GM12878 (cell line): ENCODE results near the gene CTIF. TPM values are rescaled to one million over a fixed set of nuclear protein-coding genes. Genes with fewer than 3 reads are reported as not detected.

Source experiments
- ATAC-seq: fragments of 200-7000 bp; cut with Tn5 transposase; 3 replicates; pipeline ENCODE4 v1.9.1; 2020; ENCODE audit warnings: mild to moderate bottlenecking, moderate library complexity
- BruUV-seq: library from RNA; stranded (reverse); fragments of 400-500 nt; replicated peaks from 2 replicates; lab custom pipeline; 2021; lab: Mats Ljungman, UMichigan
- CTCF ChIA-PET: fragments of 300-600 bp; sonication (Branson Sonifier 250); formaldehyde crosslinking; extraction: SDS; loops from one replicate; lab custom pipeline; 2021; ENCODE audit warnings: inconsistent platforms; lab: Yijun Ruan, JAX
- POLR2A ChIA-PET: fragments of 350-600 bp; formaldehyde crosslinking; extraction: SDS; loops from one replicate; lab custom pipeline; 2021; ENCODE audit warnings: inconsistent platforms; lab: Charles Lee
- RAD21 ChIA-PET: fragments of 300-600 bp; sonication (Branson Sonifier 250); formaldehyde crosslinking; loops from one replicate; lab custom pipeline; 2023; ENCODE audit warnings: antibody characterized with exemption; ENCODE audit not compliant: unreplicated experiment; lab: Charles Lee
- SMC1A ChIA-PET: fragments of 300-600 bp; sonication (Branson Sonifier 250); formaldehyde crosslinking; loops from one replicate; lab custom pipeline; 2023; ENCODE audit not compliant: unreplicated experiment, uncharacterized antibody; lab: Charles Lee
- DNase-seq: peaks from one replicate; pipeline ENCODE4 v3.0.0-alpha.2; 2011; ENCODE audit warnings: low read depth, low spot score
- FAIRE-seq: peaks from 3 replicates; lab custom pipeline; 2011; peaks lifted over from hg19 to GRCh38; lab: Jason Lieb, UNC
- H2AFZ ChIP-seq: 2 replicates; pipeline ENCODE4 v1.6.0; 2011; ENCODE audit warnings: low read depth, low read length, control low read depth; ENCODE audit not compliant: control insufficient read depth
- H3K27ac ChIP-seq: 2 replicates; pipeline ENCODE4 v1.5.1; 2011; ENCODE audit warnings: control low read depth; ENCODE audit not compliant: control insufficient read depth, insufficient read depth
- H3K27me3 ChIP-seq, 2 experiments: replicated peaks in 1 of 2; 2 replicates each; pipeline versions ENCODE4 v1.6.0 to v1.6.1; 2011; ENCODE audit warnings: low read length in 1 of 2; ENCODE audit not compliant: control insufficient read depth in 2 of 2, insufficient read depth in 2 of 2
- H3K36me3 ChIP-seq, 2 experiments: 2 replicates each; pipeline ENCODE4 v1.5.1; 2011; ENCODE audit warnings: low read length in 1 of 2; ENCODE audit not compliant: control insufficient read depth in 2 of 2, insufficient read depth in 2 of 2
- H3K4me1 ChIP-seq: 2 replicates; pipeline ENCODE4 v1.6.1; 2011; ENCODE audit warnings: mild to moderate bottlenecking, low read length, moderate library complexity, mixed read lengths; ENCODE audit not compliant: control insufficient read depth, insufficient read depth
- H3K4me2 ChIP-seq: 2 replicates; pipeline ENCODE4 v1.6.0; 2011; ENCODE audit warnings: control low read depth; ENCODE audit not compliant: control insufficient read depth, insufficient read depth
- H3K4me3 ChIP-seq: fragments of 200-600 bp; sonication (generic); 2 replicates; pipeline ENCODE4 v1.5.1; 2016
- H3K79me2 ChIP-seq: 2 replicates; pipeline ENCODE4 v1.6.0; 2011; ENCODE audit warnings: low read length; ENCODE audit not compliant: control insufficient read depth, insufficient read depth
- H3K9ac ChIP-seq: 2 replicates; pipeline ENCODE4 v1.8.0; 2011; ENCODE audit warnings: low read length, control low read depth, mixed read lengths; ENCODE audit not compliant: control insufficient read depth, insufficient read depth
- H3K9me3 ChIP-seq: replicated peaks from 3 replicates; pipeline ENCODE4 v1.5.1; 2011; ENCODE audit warnings: mild to moderate bottlenecking, low read length; ENCODE audit not compliant: control insufficient read depth, insufficient read depth
- H4K20me1 ChIP-seq: 2 replicates; pipeline ENCODE4 v1.6.0; 2011; ENCODE audit not compliant: control insufficient read depth, insufficient read depth
- E4F1 ChIP-seq: fragments of 450-650 bp; IDR thresholded peaks from 2 replicates; pipeline ENCODE4 v1.6.1; 2018; ENCODE audit warnings: borderline replicate concordance, mild to moderate bottlenecking; ENCODE audit not compliant: partially characterized antibody
- JUND ChIP-seq: IDR thresholded peaks from 2 replicates; pipeline ENCODE4 v1.6.1; 2012; ENCODE audit warnings: low read depth, mild to moderate bottlenecking, low read length, improper control_type of control experiment, moderate library complexity
- TAF1 ChIP-seq: IDR thresholded peaks from 2 replicates; pipeline ENCODE4 v1.6.1; 2011; ENCODE audit warnings: mild to moderate bottlenecking, low read depth, low read length, borderline replicate concordance
- TBL1XR1 ChIP-seq: IDR thresholded peaks from 2 replicates; pipeline ENCODE4 v1.6.1; 2012; ENCODE audit warnings: low read depth, low read length, improper control_type of control experiment
- USF2 ChIP-seq: IDR thresholded peaks from 2 replicates; pipeline ENCODE4 v1.6.1; 2011; ENCODE audit warnings: low read depth, low read length, improper control_type of control experiment, borderline replicate concordance
- WGBS: methylation state at CpG from one replicate; pipeline ENCODE4 v1.1.6; 2016; ENCODE audit warnings: low lambda C conversion rate; ENCODE audit not compliant: insufficient replicate concordance, insufficient coverage; ENCODE audit errors: missing lambda C conversion rate; 5-methylcytosine and 5-hydroxymethylcytosine counted together
- in situ Hi-C: fragments of 300-500 bp; cut with MboI; formaldehyde crosslinking; loops from 9 replicates; pipeline ENCODE4 v1.14.3; 2018; ENCODE audit warnings: mixed read lengths
- intact Hi-C: fragments of 100-400 bp; cut with micrococcal nuclease; formaldehyde crosslinking; loops from one replicate; pipeline ENCODE4 v1.14.2; 2022; ENCODE audit not compliant: unreplicated experiment
- polyA plus RNA-seq, 11 experiments: library from polyadenylated mRNA; depleted of rRNA in 4 of 11; unstranded in 6 of 11; stranded (reverse) in 5 of 11; fragments of >200 nt; fragmentation: Nextera tagmentation in 4 of 11; fragmentation: Illumina TruSeq in 1 of 11; extraction: Ambion mirVana in 4 of 11; extraction: Trizol in 1 of 11; gene quantifications; 1 replicate in 1 of 11; 2 replicates in 10 of 11; pipeline versions ENCODE4 v1.2.1 to v1.2.3, GENCODE V29; 2011 to 2016; ENCODE audit warnings: inconsistent platforms in 2 of 11, missing spikeins in 2 of 11, low read depth in 1 of 11
- total RNA-seq, 4 experiments: library from RNA; depleted of rRNA in 3 of 4; stranded (reverse); fragments of >200 nt in 3 of 4; fragmentation: Illumina TruSeq in 1 of 4; extraction: Trizol in 1 of 4; gene quantifications; 2 replicates each; pipeline versions ENCODE4 v1.2.1 to v1.2.3, GENCODE V29; 2013 to 2021

Gene CTIF
- total and polyA plus RNA-seq, 10 of the 15 experiments (the other 5 are each of a cell fraction or from before 2014, with no cell fraction given), result 0.06 to 11.6 (median 2.5) TPM

GRCh38 chr18:48514786-48515185 lies 24.0 kb upstream of the CTIF start:
- FAIRE-seq (no peak), ATAC-seq (no peak), DNase-seq (no peak)
- Histone ChIP-seq H4K20me1 (no peaks in the 10 kb centered on the region), H2AFZ (no peak overlapping the region), H3K4me1 (no peaks in the 10 kb centered on the region), H3K4me3 (no peak overlapping the region), H3K4me2 (no peak overlapping the region), H3K27ac (no peak overlapping the region), H3K9me3 (no peaks in the 10 kb centered on the region), H3K36me3 (no peaks in the 10 kb centered on the region), H3K9ac (no peak overlapping the region), H3K27me3 (peaks cover 0 to 2% of the 10 kb centered on the region in 2 experiments), H3K79me2 (no peaks in the 10 kb centered on the region)
- intact Hi-C loops (no loop called here), in situ Hi-C loops (no loop called here)
- ChIA-PET RAD21 (no interaction called here), SMC1A (no interaction called here), CTCF (no interaction called here), POLR2A (no interaction called here)
- WGBS, result 59% methylated on average over 11 of the region's 11 CpGs
- TF ChIP-seq JUND, result no peak
- no peak for TF ChIP-seq TBL1XR1
- BruUV-seq, result no TSS peak

- no peak overlapping the region for H2AFZ ChIP-seq
- H3K27me3 ChIP-seq, result peaks cover 0 to 2% of the 10 kb centered on the region in 2 experiments
- no peaks in the 10 kb centered on the region for H3K4me1 ChIP-seq
- DNase-seq (no peak), ATAC-seq (no peak), FAIRE-seq (no peak)
- RAD21 ChIA-PET, result no interaction called here
- H3K79me2 ChIP-seq, result no peaks in the 10 kb centered on the region
- no TSS peak for BruUV-seq
- no peaks in the 10 kb centered on the region for H3K9me3 ChIP-seq
- SMC1A ChIA-PET, result no interaction called here
- H4K20me1 ChIP-seq, result no peaks in the 10 kb centered on the region
- no peak overlapping the region for H3K4me2 ChIP-seq
- in situ Hi-C loops, result no loop called here
- no peak overlapping the region for H3K4me3 ChIP-seq
- intact Hi-C loops, result no loop called here
- H3K27ac ChIP-seq, result no peak overlapping the region
- no peak overlapping the region for H3K9ac ChIP-seq
- POLR2A ChIA-PET, result no interaction called here
- WGBS, result 38% methylated on average over 7 of the region's 7 CpGs
- TF ChIP-seq TAF1 (no peak), E4F1 (no peak), USF2 (no peak)
- CTCF ChIA-PET, result interaction anchor here (0.7 kb wide), 1 partner anchor 159 kb away, joined by 3 read pairs; no protein-coding TSS in a partner anchor
- no peaks in the 10 kb centered on the region for H3K36me3 ChIP-seq
Observed at GRCh38 chr18:48517048-48517447, 21.8 kb upstream of the CTIF start.
